Activated T-helper 2 cell treated with anti-CD3 and anti-CD28 coated beads, Interferon-gamma antibody, Interleukin-2, Interleukin-4, amounts not matched to agents 10 μg/mL and 5 μg/mL and 100 μg/mL, durations not matched to agents 14 hours and 24 hours and 36 hours (primary cell): ENCODE measurements around the gene WDR81. TPM values are rescaled to one million over a fixed set of nuclear protein-coding genes. Genes with fewer than 3 reads are reported as not detected.

Experiments used
- total RNA-seq: library from RNA; stranded (reverse); gene quantifications from 2 replicates; pipeline ENCODE4 v1.2.3, GENCODE V29; 2022

WDR81 gene
- total RNA-seq, 1 donor from 2014 or later: 17.3 TPM

Other genes with a start within 250 kb of the WDR81 start
- gene MYO1C, start 232.0 kb upstream of the WDR81 start, total RNA-seq: 54.3 and 55.1 TPM in 2 replicates
- gene INPP5K, start 208.1 kb upstream of the WDR81 start, total RNA-seq: 26.2 and 31.0 TPM in 2 replicates
- 70.8 and 71.6 TPM in 2 replicates for gene PITPNA, start 161.9 kb upstream of the WDR81 start, total RNA-seq
- 2.3 and 2.4 TPM in 2 replicates for gene SLC43A2, start 95.9 kb upstream of the WDR81 start, total RNA-seq
- 3.3 and 3.4 TPM in 2 replicates for gene SCARF1, start 79.0 kb upstream of the WDR81 start, total RNA-seq
- gene RILP, start 74.8 kb upstream of the WDR81 start, total RNA-seq: 8.2 and 8.9 TPM in 2 replicates
- 435 and 439 TPM in 2 replicates for gene PRPF8, start 39.8 kb upstream of the WDR81 start, total RNA-seq
- 0.09 and 0.30 TPM in 2 replicates for gene TLCD2, start 14.3 kb upstream of the WDR81 start, total RNA-seq
- gene SERPINF2, start 18.2 kb downstream of the WDR81 start, total RNA-seq: 0.14 TPM in 1 of 2 replicates, not detected in the other
- gene SERPINF1, start 37.4 kb downstream of the WDR81 start, total RNA-seq: not detected in 2 replicates
- gene SMYD4, start 105.2 kb downstream of the WDR81 start, total RNA-seq: 26.9 and 31.0 TPM in 2 replicates
- 229 and 243 TPM in 2 replicates for gene RPA1, start 105.3 kb downstream of the WDR81 start, total RNA-seq